ENCODE data around the gene NCDN. TPM values are rescaled to one million over a fixed set of nuclear protein-coding genes. Genes with fewer than 3 reads are reported as not detected.
A peak's percentile ranks its signal among the peaks of the same experiment; 100 is the strongest.

NCDN gene
- 15.9 TPM for polyA plus RNA-seq (ENCODE audit: insufficient read length)

- peak; percentile 90 for DNase-seq (ENCODE audit: low read depth)
Observed at GRCh38 chr1:35557611-35558373, at the start of gene NCDN. Gene NCDN (plus strand): TSS chr1:35557799. CDS start chr1:35558191, 392 bp downstream.

GRCh38 chr1:35507947-35508346 is 49.7 kb upstream of the NCDN start:
- DNase-seq (ENCODE audit: low read depth): no peak

GRCh38 chr1:35509558-35509957 is 48.0 kb upstream of the NCDN start:
- DNase-seq (ENCODE audit: low read depth): no peak

GRCh38 chr1:35511305-35511704 is 46.3 kb upstream of the NCDN start:
- DNase-seq (ENCODE audit: low read depth): no peak

- no peak for DNase-seq (ENCODE audit: low read depth)
Observed at GRCh38 chr1:35518183-35518582, 39.4 kb upstream of the NCDN start.

GRCh38 chr1:35519432-35519831 is 38.2 kb upstream of the NCDN start:
- DNase-seq (ENCODE audit: low read depth): no peak

- DNase-seq (ENCODE audit: low read depth): no peak
Observed at GRCh38 chr1:35524106-35524505, 33.5 kb upstream of the NCDN start.

- no peak for DNase-seq (ENCODE audit: low read depth)
Observed at GRCh38 chr1:35530168-35530567, 27.4 kb upstream of the NCDN start.

- DNase-seq (ENCODE audit: low read depth): no peak
Observed at GRCh38 chr1:35530946-35531345, 26.7 kb upstream of the NCDN start.

GRCh38 chr1:35531368-35531767 is 26.2 kb upstream of the NCDN start:
- DNase-seq (ENCODE audit: low read depth): no peak

- DNase-seq (ENCODE audit: low read depth): no peak
Observed at GRCh38 chr1:35532497-35533223, 24.9 kb upstream of the NCDN start.

- no peak for DNase-seq (ENCODE audit: low read depth)
Observed at GRCh38 chr1:35533586-35533985, 24.0 kb upstream of the NCDN start.

- DNase-seq (ENCODE audit: low read depth): no peak
Observed at GRCh38 chr1:35535243-35535642, 22.4 kb upstream of the NCDN start.

- no peak for DNase-seq (ENCODE audit: low read depth)
Observed at GRCh38 chr1:35536556-35537162, 20.9 kb upstream of the NCDN start.

GRCh38 chr1:35537806-35538205 is 19.8 kb upstream of the NCDN start:
- no peak for DNase-seq (ENCODE audit: low read depth)

GRCh38 chr1:35539073-35539823 is 18.4 kb upstream of the NCDN start:
- no peak for DNase-seq (ENCODE audit: low read depth)

GRCh38 chr1:35539824-35540261 is 17.8 kb upstream of the NCDN start:
- DNase-seq (ENCODE audit: low read depth): no peak

GRCh38 chr1:35544976-35545375 is 12.6 kb upstream of the NCDN start:
- DNase-seq (ENCODE audit: low read depth): no peak

GRCh38 chr1:35546614-35547013 is 11.0 kb upstream of the NCDN start:
- DNase-seq (ENCODE audit: low read depth): no peak

- DNase-seq (ENCODE audit: low read depth): no peak
Observed at GRCh38 chr1:35553851-35554250, 3.7 kb upstream of the NCDN start.

- no peak for DNase-seq (ENCODE audit: low read depth)
Observed at GRCh38 chr1:35554266-35555211, 3.1 kb upstream of the NCDN start.

Data from forelimb muscle (tissue), 1 donor.